H9 (cell line): ENCODE data around the gene UMAD1. TPM values are rescaled to one million over a fixed set of nuclear protein-coding genes. Genes with fewer than 3 reads are reported as not detected.
A peak's percentile ranks its signal among the peaks of the same experiment; 100 is the strongest.
"Not testable (repeated sequence)": the region's sequence is repeated elsewhere in the genome, so short reads cannot be mapped to it uniquely, and the experiment has no call there.

Experiments used
- DNase-seq: peaks from one replicate; pipeline ENCODE4 v3.0.0-alpha.2; 2017
- H2AFZ ChIP-seq: one replicate; pipeline ENCODE4 v1.6.1; 2013; ENCODE audit warnings: mild to moderate bottlenecking, low read length, control low read depth, moderate library complexity
- H2AK5ac ChIP-seq: 2 replicates; pipeline ENCODE4 v1.6.1; 2013; ENCODE audit warnings: low read length, control low read depth, mixed read lengths; ENCODE audit not compliant: insufficient read length
- H2BK120ac ChIP-seq: one replicate; pipeline ENCODE4 v1.6.1; 2013; ENCODE audit warnings: low read depth, mild to moderate bottlenecking, low read length, control low read depth, inconsistent platforms; ENCODE audit not compliant: poor library complexity, severe bottlenecking
- H2BK12ac ChIP-seq: 2 replicates; pipeline ENCODE4 v1.6.1; 2013; ENCODE audit warnings: low read length, control low read depth, mixed read lengths, low read depth; ENCODE audit not compliant: insufficient read length
- H2BK15ac ChIP-seq: 2 replicates; pipeline ENCODE4 v1.6.1; 2013; ENCODE audit warnings: low read depth, low read length, control low read depth
- H2BK20ac ChIP-seq: one replicate; pipeline ENCODE4 v1.6.1; 2013; ENCODE audit warnings: low read depth, mild to moderate bottlenecking, low read length, control low read depth, inconsistent platforms; ENCODE audit not compliant: poor library complexity, severe bottlenecking
- H2BK5ac ChIP-seq: 2 replicates; pipeline ENCODE4 v1.6.1; 2013; ENCODE audit warnings: low read length, control low read depth, mixed read lengths; ENCODE audit not compliant: insufficient read length
- H3K14ac ChIP-seq: 2 replicates; pipeline ENCODE4 v1.6.1; 2013; ENCODE audit warnings: low read length, control low read depth; ENCODE audit not compliant: insufficient read depth
- H3K18ac ChIP-seq: 2 replicates; pipeline ENCODE4 v1.6.1; 2013; ENCODE audit warnings: low read depth, mild to moderate bottlenecking, mixed read lengths, low read length, control low read depth; ENCODE audit not compliant: insufficient read length
- H3K23ac ChIP-seq: 2 replicates; pipeline ENCODE4 v1.6.1; 2013; ENCODE audit warnings: low read length, control low read depth, mixed read lengths, low read depth; ENCODE audit not compliant: insufficient read length
- H3K23me2 ChIP-seq: 2 replicates; pipeline ENCODE4 v1.6.1; 2013; ENCODE audit warnings: low read depth, mild to moderate bottlenecking, mixed read lengths, low read length, control low read depth; ENCODE audit not compliant: insufficient read length, poor library complexity, severe bottlenecking
- H3K27ac ChIP-seq: 2 replicates; pipeline ENCODE4 v1.5.1; 2013; ENCODE audit warnings: low read length, control low read depth, mixed read lengths, low read depth; ENCODE audit not compliant: insufficient read length
- H3K27me3 ChIP-seq: 2 replicates; pipeline ENCODE4 v1.6.1; 2013; ENCODE audit warnings: low read length, control low read depth, inconsistent platforms; ENCODE audit not compliant: insufficient read depth
- H3K4ac ChIP-seq: 2 replicates; pipeline ENCODE4 v1.6.1; 2013; ENCODE audit warnings: low read depth, mild to moderate bottlenecking, control low read depth, inconsistent platforms, low read length, moderate library complexity
- H3K4me1 ChIP-seq: 2 replicates; pipeline ENCODE4 v1.6.1; 2013; ENCODE audit warnings: low read length, control low read depth, inconsistent platforms; ENCODE audit not compliant: insufficient read depth
- H3K4me2 ChIP-seq: 2 replicates; pipeline ENCODE4 v1.6.1; 2013; ENCODE audit warnings: low read length, control low read depth, mixed read lengths; ENCODE audit not compliant: insufficient read length, insufficient read depth
- H3K56ac ChIP-seq: 2 replicates; pipeline ENCODE4 v1.6.1; 2013; ENCODE audit warnings: low read depth, mild to moderate bottlenecking, mixed read lengths, low read length, control low read depth; ENCODE audit not compliant: insufficient read length
- H3K79me1 ChIP-seq: 2 replicates; pipeline ENCODE4 v1.6.1; 2013; ENCODE audit warnings: low read depth, mild to moderate bottlenecking, moderate library complexity, low read length, control low read depth, inconsistent platforms; ENCODE audit not compliant: insufficient read depth, poor library complexity, severe bottlenecking
- H3K79me2 ChIP-seq: 2 replicates; pipeline ENCODE4 v1.6.1; 2013; ENCODE audit warnings: low read length, control low read depth, inconsistent platforms; ENCODE audit not compliant: insufficient read depth
- H3K9ac ChIP-seq: 2 replicates; pipeline ENCODE4 v1.6.1; 2013; ENCODE audit warnings: low read length, control low read depth, mixed read lengths; ENCODE audit not compliant: insufficient read length; ENCODE audit errors: extremely low read depth
- H3K9me3 ChIP-seq: one replicate; pipeline ENCODE4 v1.6.1; 2013; ENCODE audit warnings: low read depth, low read length, inconsistent platforms; ENCODE audit not compliant: control insufficient read depth
- H3T11ph ChIP-seq: one replicate; pipeline ENCODE4 v1.6.1; 2013; ENCODE audit warnings: mild to moderate bottlenecking, low read length, control low read depth, inconsistent platforms
- H4K20me1 ChIP-seq: one replicate; pipeline ENCODE4 v1.6.1; 2013; ENCODE audit not compliant: control insufficient read depth, insufficient read length, insufficient read depth
- H4K5ac ChIP-seq: 2 replicates; pipeline ENCODE4 v1.6.1; 2013; ENCODE audit warnings: low read depth, mild to moderate bottlenecking, mixed read lengths, low read length, control low read depth; ENCODE audit not compliant: insufficient read length
- H4K8ac ChIP-seq: replicated peaks from 2 replicates; pipeline ENCODE4 v1.6.1; 2013; ENCODE audit warnings: low read length, control low read depth, mixed read lengths, low read depth; ENCODE audit not compliant: insufficient read length
- H4K91ac ChIP-seq: 2 replicates; pipeline ENCODE4 v1.6.1; 2013; ENCODE audit warnings: low read depth, mild to moderate bottlenecking, moderate library complexity, mixed read lengths, low read length, control low read depth; ENCODE audit not compliant: insufficient read length
- H3K27ac Mint-ChIP-seq, 3 experiments: 2 replicates in 2 of 3; 3 replicates in 1 of 3; pipeline ENCODE4 v1.8.0; 2020 to 2021; ENCODE audit warnings: mixed read lengths in 3 of 3, mild to moderate bottlenecking in 1 of 3, moderate library complexity in 1 of 3
- H3K27me3 Mint-ChIP-seq: 2 replicates; pipeline ENCODE4 v1.8.0; 2021; ENCODE audit warnings: low read depth, mild to moderate bottlenecking, moderate library complexity, mixed read lengths
- H3K36me3 Mint-ChIP-seq, 3 experiments: 2 replicates in 2 of 3; 3 replicates in 1 of 3; pipeline ENCODE4 v1.8.0; 2020 to 2021; ENCODE audit warnings: low read depth in 3 of 3, mixed read lengths in 3 of 3; ENCODE audit not compliant: insufficient read depth in 1 of 3
- H3K4me1 Mint-ChIP-seq, 2 experiments: 2 replicates each; pipeline ENCODE4 v1.8.0; 2020; ENCODE audit warnings: mixed read lengths in 2 of 2
- H3K4me3 Mint-ChIP-seq, 2 experiments: 2 replicates in 1 of 2; 3 replicates in 1 of 2; pipeline ENCODE4 v1.8.0; 2020 to 2021; ENCODE audit warnings: mild to moderate bottlenecking in 2 of 2, mixed read lengths in 2 of 2, moderate library complexity in 1 of 2
- H3K9me3 Mint-ChIP-seq, 2 experiments: 2 replicates in 1 of 2; 3 replicates in 1 of 2; pipeline ENCODE4 v1.8.0; 2020; ENCODE audit warnings: mild to moderate bottlenecking in 2 of 2, mixed read lengths in 2 of 2, moderate library complexity in 1 of 2
- WGBS: extraction: QIAGEN DNeasy Blood & Tissue Kit; methylation state at CpG from one replicate; pipeline ENCODE4 v1.1.7; 2013; ENCODE audit warnings: missing lambda C conversion rate, low lambda C conversion rate, mixed read lengths; ENCODE audit not compliant: insufficient read length; ENCODE audit errors: extremely low coverage; 5-methylcytosine and 5-hydroxymethylcytosine counted together
- total RNA-seq: library from RNA; stranded (reverse); gene quantifications from 2 replicates; pipeline ENCODE4 v1.2.1, GENCODE V29; 2021
- TF ChIP-seq, protein P1 (sequence below): fragments of 200-600 bp; sonication (generic); conservative IDR thresholded peaks from 3 replicates; pipeline ENCODE4 v1.8.0; 2021; ENCODE audit warnings: antibody characterized with exemption, mild to moderate bottlenecking

The UMAD1 gene
- total RNA-seq, 1 experiment from 2014 or later: 8.9 TPM

DNA sequence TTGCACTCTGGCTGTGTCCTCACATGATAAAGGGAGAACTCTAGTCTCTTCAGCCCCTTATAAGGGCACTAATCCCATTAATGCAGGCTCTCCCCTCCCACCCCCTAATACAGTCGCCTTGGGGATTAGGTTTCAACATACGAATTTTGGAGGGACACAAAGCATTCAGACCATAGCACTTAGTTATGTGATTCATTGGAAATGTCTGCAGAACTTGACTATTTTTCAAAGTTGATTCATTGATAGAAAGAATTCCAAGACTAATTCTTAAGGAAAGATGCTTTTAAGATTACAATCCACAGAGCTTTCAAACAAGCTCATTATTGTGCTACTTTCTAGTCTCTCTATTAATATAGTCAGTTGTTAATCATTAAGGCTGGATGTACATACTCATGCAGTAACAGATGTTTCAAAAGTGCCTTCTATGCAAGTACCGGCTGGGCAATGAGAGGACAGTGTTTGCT lies 163.2 kb downstream of the UMAD1 start:
- Histone ChIP-seq H2BK120ac (no peak overlapping the region), H2BK20ac (no peak overlapping the region), H3K18ac (no peak overlapping the region), H3K4ac (no peak overlapping the region), H2BK5ac (no peak overlapping the region), H3K27ac (no peak overlapping the region), H3K9ac (no peak overlapping the region), H3K23me2 (no peaks in the 10 kb centered on the region), H3K4me1 (no peaks in the 10 kb centered on the region), H2AK5ac (no peak overlapping the region), H4K5ac (no peak overlapping the region), H3K79me2 (no peaks in the 10 kb centered on the region), H3K27me3 (no peaks in the 10 kb centered on the region), H2BK12ac (no peak overlapping the region), H3K79me1 (no peaks in the 10 kb centered on the region), H3K23ac (no peak overlapping the region), H3K56ac (no peak overlapping the region), H3K14ac (no peak overlapping the region), H2AFZ (no peak overlapping the region), H3K4me2 (no peak overlapping the region), H3K9me3 (no peaks in the 10 kb centered on the region), H4K20me1 (no peaks in the 10 kb centered on the region), H2BK15ac (no peak overlapping the region), H4K8ac (no peak overlapping the region), H4K91ac (no peak overlapping the region), H3T11ph (no peak overlapping the region)
- no peaks in the 10 kb centered on the region for H3K9me3 Mint-ChIP-seq
- H3K4me3 Mint-ChIP-seq: no peak overlapping the region
- H3K36me3 Mint-ChIP-seq: no peaks in the 10 kb centered on the region
- H3K4me1 Mint-ChIP-seq: peaks cover 8 to 11% of the 10 kb centered on the region in 2 experiments
- DNase-seq: no peak
- TF ChIP-seq, protein P1, sequence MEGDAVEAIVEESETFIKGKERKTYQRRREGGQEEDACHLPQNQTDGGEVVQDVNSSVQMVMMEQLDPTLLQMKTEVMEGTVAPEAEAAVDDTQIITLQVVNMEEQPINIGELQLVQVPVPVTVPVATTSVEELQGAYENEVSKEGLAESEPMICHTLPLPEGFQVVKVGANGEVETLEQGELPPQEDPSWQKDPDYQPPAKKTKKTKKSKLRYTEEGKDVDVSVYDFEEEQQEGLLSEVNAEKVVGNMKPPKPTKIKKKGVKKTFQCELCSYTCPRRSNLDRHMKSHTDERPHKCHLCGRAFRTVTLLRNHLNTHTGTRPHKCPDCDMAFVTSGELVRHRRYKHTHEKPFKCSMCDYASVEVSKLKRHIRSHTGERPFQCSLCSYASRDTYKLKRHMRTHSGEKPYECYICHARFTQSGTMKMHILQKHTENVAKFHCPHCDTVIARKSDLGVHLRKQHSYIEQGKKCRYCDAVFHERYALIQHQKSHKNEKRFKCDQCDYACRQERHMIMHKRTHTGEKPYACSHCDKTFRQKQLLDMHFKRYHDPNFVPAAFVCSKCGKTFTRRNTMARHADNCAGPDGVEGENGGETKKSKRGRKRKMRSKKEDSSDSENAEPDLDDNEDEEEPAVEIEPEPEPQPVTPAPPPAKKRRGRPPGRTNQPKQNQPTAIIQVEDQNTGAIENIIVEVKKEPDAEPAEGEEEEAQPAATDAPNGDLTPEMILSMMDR: no peak
- no peaks in the 10 kb centered on the region for H3K27me3 Mint-ChIP-seq
- peak overlapping the region in 1 of 3 experiments; percentile 51; a peak in 1 of 7 replicates for H3K27ac Mint-ChIP-seq
- WGBS: no CpG with 5 or more reads among the region's 3 CpGs

DNA sequence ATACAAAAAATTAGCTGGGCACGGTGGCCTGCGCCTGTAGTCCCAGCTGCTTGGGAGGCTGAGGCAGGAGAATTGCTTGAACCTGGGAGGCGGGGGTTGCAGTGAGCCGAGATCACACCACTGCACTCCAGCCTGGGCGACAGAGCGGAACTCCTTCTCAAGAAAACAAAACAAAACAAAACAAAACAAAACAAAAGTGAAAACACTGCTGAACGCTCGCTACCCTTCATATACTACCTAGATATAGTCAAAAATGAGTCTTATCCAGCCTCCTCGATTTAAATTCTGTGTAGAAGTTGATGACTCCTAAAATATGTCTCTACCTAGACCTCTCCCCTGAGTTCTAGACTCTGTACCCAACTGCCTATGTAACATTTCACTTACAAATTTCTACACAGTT lies 164.3 kb downstream of the UMAD1 start:
- H3K4me1 Mint-ChIP-seq: peaks cover 8 to 11% of the 10 kb centered on the region in 2 experiments
- not testable (repeated sequence) for H3K9me3 Mint-ChIP-seq, H2AK5ac ChIP-seq, H3K36me3 Mint-ChIP-seq, H3K18ac ChIP-seq, H3K14ac ChIP-seq, H2AFZ ChIP-seq, H4K20me1 ChIP-seq, H3K9me3 ChIP-seq, H3K23me2 ChIP-seq, H3K27ac Mint-ChIP-seq, H3K4me1 ChIP-seq, H2BK12ac ChIP-seq, H2BK5ac ChIP-seq, H3K4ac ChIP-seq, H3K9ac ChIP-seq, H3K27ac ChIP-seq, H3K79me2 ChIP-seq, H3K27me3 Mint-ChIP-seq, H2BK20ac ChIP-seq, H3T11ph ChIP-seq, H4K8ac ChIP-seq, H3K56ac ChIP-seq, H3K23ac ChIP-seq, DNase-seq, H2BK120ac ChIP-seq, H4K91ac ChIP-seq, H2BK15ac ChIP-seq, H4K5ac ChIP-seq, H3K4me2 ChIP-seq, H3K79me1 ChIP-seq, H3K27me3 ChIP-seq, H3K4me3 Mint-ChIP-seq
- WGBS: no CpG with 5 or more reads among the region's 9 CpGs
